DMS53 treated with DMSO at 0.1 percent for 48 hours (cell line): ENCODE measurements around the gene ERVK3-1.
"Not testable (repeated sequence)": the region's sequence is repeated elsewhere in the genome, so short reads cannot be mapped to it uniquely, and the experiment has no call there.

Source experiments
- DNase-seq: peaks from one replicate; lab custom pipeline; 2025; ENCODE audit not compliant: unreplicated experiment; lab: John Stamatoyannopoulos, UW

ERVK3-1 gene

DNA sequence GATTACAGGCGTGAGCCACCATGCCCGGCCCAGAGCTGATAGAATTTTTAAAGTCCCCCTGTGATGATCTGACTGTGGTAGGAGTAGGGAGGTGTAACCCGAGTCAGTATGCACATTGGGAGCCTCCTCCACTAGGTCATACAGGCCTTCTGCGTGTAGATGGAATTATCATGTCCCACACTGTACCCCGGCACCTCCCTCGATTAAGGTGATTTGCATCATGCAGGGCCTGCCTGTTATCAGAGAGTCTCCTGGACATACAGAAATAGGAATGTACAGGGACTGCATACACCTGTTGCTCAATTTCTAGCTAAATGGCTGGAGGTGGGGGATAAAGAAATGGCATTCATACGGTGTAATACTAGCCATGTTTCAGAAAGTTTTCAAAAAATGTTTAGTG is 922 bp upstream of the ERVK3-1 start:
- no peak for DNase-seq

DNA sequence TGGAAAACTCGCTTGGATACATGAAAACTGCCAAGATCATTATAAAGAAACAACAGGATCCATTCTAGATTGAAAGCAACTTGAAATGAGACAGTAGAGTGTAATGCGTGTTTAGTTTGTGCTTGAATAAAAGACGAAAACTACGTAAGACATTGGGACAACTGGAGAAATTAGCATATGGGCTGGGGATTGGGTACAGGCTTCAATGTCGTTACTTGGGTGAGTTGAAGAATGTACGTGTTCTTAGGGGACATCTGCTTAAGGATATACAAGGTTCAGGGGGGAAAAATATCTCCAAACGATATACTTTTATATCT is 471 bp upstream of the ERVK3-1 start:
- DNase-seq, result peak; percentile 74

DNA sequence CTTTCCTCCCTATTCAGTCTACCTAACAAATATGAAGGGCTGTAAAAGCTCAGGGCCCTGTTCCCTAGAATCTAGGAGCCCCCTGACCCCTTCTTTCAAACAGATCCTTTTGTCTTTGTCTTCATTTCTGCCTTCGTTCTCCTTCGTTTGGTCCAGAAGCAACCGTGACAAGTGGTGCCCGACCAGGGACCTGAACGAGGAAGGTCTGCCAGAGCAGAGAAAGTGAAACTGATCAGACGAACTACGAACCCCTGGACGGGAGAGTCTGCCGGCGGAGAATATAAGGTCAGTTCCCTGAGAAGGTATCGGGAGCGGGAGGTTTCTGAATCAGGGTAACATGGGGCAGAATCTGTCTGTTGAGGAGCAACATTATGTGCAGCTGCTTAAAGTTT is 751 bp downstream of the ERVK3-1 start:
- no peak for DNase-seq

DNA sequence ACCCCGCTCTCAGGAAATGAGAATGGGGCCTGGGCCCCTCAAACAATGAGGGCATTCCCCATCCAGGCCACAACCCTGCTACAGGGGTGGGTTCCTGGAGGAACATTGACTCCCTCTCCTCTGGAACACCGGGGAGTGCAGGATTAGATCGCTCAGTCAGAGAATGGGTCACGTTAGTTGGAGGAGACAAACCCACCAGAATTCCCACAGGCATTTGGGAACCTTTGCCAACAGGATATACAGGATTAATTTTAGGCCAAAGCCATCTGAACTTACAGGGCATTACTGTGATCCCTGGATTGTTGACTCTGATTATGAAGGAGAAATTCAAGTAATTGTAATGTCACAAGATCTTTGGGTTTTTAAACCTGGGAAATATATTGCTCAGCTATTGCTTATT is 2.6 kb downstream of the ERVK3-1 start:
- no peak for DNase-seq

DNA sequence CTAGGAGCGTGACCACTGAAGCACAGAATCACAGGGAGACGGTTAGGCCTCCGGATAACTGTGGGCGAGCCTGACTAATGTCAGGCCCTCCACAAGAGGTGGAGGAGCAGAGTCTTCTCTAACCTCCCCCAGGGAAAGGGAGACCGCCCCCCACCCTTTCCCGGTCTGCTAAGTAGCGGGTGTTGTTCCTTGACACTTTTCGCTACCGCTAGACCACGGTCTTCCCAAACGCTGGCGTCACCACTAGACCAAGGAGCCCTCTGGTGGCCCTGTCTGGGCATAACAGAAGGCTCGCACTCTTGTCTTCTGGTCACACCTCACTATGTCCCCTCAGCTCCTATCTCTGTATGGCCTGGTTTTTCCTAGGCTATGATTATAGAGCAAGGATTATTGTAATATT is 5.5 kb downstream of the ERVK3-1 start:
- DNase-seq, result not testable (repeated sequence)

DNA sequence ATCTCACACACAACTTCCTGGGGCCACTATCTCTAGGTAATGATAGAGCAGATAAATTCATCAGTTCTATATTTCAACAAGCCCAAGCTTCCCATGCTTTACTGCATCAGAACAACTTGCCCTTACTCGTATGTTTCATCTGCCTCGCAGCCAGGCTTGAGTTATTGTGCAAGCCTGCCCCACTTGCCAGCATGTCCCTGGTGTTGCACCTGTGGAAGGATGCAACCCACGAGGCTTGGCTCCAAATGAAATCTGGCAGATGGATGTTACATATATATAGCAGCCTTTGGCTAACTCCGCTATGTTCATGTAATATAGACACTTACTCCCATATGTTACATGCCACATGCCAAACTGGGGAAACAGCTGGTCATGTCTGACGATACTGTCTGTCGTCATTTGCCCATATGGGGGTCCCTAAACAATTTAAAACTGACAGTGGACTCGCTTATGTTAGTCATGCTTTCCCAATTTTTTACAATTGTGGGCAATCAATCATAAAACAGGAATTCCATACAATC is 6.2 kb downstream of the ERVK3-1 start:
- DNase-seq, result no peak

DNA sequence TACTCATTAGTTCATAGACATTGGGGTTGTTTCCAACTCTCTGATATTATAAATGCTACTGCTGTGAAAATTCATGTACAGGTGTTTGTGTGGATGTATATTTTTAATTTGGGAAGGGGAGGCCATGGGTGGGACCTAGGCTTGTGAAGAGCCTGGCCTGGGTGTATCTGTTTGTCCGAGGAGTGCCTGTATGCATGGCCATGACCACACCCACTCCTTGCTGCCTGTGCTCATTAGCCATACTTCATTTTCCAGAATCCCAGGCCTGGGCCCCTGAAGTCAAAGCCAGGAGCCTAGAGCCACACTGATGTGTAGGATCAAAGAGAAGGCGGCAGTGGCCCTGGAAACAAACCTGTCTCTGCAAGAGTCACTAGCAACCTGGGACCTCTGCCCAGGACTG is 10.4 kb downstream of the ERVK3-1 start:
- DNase-seq, result no peak

DNA sequence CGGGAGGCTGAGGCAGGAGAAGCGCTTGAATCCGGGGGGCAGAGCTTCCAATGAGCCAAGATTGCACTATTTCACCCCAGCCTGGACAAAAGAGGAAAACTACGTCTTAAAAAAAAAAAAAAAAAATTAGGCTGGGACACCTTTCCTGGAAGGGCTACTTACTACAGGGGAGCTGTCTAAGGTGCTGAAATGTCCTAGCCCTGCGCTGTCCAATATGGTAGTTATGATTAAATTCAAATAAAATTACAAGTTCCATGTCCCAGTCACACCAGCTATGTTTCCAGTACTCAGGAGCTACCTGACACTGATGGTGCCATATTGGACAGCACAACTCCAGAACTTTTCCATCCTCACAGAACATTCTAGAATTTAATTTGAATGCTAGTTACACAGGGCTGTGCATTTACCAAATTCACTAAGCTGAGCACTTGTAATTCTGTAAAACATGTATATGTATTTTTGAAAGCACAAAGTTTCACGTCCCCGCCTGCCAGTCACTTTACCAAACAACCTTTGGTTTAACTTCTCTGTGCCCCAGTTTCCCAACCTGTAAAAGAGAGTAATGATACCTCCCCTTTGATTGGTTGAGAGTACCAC is 12.4 kb downstream of the ERVK3-1 start:
- DNase-seq, result no peak

DNA sequence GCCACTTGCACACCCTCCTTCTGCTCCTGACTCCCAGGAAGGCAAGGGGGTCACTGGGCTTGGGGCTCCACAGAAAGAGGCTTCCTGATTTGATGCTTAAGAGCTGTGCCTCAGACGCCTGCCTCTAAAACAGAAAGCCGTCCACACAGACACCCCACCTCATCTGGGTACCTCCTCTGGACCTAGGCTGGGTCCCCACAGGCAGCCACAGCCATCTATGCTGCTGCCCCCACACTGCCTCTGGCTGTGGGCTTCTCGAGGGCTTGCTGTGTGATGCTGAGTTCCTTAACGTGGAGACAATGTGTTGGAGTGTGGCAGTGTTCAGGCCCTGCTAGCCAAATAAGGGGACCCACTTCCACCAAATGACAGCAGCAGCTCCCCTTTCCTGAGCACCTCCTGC is 13.1 kb downstream of the ERVK3-1 start:
- no peak for DNase-seq

DNA sequence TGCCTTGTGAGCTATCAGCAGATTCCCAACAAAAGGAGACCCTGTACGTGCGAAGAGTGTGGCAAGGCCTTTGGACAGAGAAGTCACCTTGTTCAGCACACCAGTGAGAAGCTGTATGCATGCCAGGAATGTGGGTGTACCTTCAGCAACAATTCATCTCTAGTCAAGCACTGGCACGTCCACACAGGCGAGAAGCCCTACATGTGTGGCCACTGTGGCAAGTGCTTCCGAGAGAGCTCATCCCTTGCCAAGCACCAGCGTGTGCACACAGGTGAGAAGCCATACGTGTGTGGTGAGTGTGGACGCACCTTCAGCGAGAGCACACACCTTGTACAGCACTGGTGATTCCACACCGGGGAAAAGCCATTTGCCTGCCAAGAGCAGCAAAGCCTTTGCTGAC is 14.1 kb downstream of the ERVK3-1 start:
- DNase-seq, result no peak

DNA sequence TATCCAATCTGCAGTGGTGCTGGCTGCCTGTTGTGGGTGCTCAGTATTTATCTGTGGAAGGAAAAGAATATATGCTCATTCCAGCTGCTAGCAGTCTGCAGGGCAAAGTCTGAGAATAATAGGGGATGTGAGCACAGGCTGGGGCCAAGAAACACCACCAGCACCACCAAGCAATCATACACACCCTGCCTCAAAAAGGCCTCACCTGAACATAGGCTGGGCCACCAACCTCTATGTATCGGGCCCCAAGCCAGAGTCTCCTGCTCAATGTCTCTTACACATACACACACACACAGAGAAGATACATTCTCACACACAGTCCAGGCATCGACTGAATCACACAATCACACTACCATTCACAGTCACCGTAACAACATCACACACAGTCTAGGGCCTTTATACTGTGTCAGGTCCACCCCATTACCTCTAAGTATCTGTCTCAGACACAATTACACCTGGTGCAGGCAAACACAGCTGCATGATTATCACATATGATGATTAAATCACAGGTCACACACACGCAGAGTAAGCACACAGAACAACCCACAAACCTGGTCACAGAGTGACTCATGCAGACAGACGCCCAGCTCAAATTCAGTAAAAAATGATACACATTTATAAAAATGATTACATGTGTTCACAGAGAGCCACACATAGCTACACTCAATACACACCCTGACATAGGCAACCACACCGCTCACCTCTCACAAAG is 20.3 kb downstream of the ERVK3-1 start:
- no peak for DNase-seq

DNA sequence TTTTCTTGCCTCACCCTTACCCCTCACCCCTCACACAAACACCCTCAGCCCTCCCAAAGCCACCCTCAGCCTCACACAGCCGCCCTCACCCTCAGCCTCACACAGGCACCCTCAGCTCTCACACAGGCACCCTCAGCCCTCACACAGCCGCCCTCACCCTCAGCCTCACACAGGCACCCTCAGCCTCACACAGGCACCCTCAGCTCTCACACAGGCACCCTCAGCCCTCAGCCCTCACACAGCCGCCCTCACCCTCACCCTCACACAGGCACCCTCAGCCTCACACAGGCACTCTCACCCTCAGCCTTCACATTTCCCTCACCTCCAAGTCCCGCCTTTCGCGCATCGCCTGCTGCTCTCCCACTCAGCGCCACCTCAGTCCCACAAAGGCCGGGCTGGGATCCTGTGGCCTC is 21.3 kb downstream of the ERVK3-1 start:
- no peak for DNase-seq

DNA sequence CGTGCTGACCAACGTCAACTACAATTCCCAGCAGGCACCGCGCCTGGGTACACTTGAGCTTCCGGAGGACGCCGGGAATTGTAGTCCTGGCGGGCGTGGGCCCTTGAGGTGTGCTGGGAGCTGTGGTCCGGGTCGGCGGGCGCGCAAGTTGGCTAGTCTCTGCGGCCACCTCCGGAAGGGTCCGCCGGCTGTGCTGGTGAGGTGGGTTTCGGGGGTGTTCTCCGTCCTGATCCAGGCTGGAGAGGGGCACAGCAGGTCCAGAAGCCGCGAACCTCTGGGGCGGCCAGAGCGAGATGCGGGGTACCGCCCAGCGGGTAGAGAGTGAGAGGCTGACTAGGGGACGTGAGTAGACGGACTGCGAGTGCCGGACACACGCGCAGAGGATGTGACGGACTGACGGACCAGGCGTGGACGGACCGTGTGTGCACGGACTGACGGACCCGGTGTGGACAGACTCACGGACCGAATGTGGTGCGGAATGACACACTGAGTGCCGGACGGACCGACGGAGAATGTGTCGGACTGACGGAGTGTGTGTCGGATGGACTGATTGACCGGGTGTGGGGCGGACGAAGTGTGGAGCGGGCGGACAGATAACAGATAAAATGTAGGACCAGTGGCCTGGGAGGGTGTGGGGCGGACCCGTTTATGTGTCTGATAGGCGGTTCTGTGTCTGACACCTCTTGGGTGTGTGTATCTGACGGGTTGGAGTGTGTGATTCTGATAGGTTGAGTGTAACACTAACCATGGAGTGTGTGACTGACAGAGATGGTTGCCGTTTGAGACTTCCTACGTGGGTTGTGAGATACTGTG is 21.9 kb downstream of the ERVK3-1 start, which contains the start of gene ZSCAN22:
ZSCAN22 (plus strand) TSS at position 81 of the 813 bp plus-strand sequence. CDS start 7,809 bp downstream, outside the sequence.
- DNase-seq, result peak; percentile 84

DNA sequence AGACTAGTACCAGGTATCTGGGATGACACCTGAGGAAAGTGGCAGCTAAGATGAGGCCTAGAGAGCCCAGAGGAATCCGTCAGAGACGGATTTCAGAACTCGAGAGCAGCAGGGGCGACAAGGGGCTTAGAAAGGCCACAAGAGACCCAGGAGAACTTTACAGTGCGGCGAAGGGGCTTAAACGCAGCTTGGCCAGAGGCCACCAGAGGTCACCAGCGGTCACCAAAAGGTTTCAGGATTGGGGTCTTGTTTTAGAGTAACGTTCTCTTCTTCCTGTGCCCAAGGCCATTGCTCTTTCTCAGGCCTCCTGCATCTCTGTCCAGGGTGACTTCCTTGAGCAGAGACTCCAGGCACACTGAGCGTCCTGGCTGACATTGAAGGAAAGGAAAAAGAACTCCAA is 23.8 kb downstream of the ERVK3-1 start:
- DNase-seq, result no peak

DNA sequence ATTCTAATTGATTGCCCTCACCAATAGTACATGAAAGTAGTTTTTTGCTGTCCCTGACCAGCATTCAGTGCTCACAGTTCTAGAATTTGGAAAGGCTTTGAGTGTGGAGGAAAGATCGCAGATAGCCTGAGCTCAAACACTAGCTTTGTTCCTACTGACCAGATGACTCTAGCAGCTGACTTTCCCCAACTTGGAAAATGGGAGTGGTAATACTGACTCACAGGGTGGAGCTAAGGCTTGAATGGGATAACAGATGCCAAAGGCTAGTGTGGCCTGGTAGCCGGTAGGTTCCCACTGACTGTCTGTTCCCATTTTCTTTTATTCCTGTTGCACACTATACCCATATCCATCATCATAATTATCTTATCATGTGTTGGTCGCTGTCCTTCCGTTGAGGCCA is 25.3 kb downstream of the ERVK3-1 start:
- no peak for DNase-seq

DNA sequence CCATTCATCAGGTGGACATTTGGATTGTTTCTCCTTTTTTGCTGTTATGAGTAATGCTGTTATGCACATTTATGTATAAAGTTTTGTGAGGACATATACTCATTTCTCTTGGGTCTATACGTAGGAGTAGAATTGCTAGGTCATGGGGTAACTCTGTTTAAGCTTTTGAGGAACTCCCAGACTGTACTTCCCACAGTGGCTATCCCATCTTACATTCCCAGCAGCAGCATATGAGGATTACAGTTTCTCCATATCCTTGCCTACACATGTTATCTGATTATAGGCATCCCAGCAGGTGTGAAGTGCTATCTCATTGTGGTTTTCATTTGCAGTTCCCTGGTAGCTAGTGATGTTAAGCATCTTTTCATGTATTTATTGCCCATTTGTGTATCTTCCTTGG is 27.5 kb downstream of the ERVK3-1 start:
- DNase-seq, result no peak

DNA sequence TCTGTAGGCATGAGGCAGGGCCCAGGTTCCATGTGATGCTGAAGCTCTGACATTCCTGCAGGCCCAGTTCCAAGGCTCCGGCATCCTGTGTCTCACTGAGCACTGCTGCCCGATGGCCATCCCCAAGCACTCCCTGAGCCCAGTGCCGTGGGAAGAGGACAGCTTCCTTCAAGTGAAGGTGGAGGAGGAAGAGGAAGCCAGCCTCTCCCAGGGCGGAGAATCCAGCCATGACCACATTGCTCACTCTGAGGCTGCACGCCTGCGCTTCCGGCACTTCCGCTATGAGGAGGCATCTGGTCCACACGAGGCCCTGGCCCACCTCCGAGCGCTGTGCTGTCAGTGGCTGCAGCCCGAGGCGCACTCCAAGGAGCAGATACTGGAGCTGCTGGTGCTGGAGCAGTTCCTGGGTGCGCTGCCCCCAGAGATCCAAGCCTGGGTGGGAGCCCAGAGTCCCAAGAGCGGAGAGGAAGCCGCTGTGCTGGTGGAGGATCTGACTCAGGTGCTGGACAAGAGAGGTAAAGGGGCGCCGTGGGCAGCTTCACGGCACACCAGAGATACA is 29.6 kb downstream of the ERVK3-1 start:
- no peak for DNase-seq

DNA sequence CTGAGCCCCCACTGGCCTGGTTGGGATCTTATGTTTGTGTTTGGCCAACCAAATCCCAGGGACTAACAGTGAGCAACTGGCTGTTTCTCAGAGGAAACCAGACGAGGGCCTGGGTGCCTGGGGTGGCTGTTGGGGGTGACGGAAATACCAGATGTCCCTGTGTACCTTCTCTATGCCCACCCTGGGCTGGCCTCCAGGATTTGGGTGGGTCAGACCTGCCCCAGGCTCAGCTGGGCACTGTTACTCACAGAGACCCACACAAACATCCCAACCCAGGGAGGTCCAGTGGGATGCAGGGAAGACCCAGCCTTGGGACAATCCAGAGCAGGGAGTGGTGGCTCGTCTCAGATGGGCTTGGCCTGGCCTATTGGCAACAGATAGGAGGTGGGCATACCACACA is 30.5 kb downstream of the ERVK3-1 start:
- no peak for DNase-seq

DNA sequence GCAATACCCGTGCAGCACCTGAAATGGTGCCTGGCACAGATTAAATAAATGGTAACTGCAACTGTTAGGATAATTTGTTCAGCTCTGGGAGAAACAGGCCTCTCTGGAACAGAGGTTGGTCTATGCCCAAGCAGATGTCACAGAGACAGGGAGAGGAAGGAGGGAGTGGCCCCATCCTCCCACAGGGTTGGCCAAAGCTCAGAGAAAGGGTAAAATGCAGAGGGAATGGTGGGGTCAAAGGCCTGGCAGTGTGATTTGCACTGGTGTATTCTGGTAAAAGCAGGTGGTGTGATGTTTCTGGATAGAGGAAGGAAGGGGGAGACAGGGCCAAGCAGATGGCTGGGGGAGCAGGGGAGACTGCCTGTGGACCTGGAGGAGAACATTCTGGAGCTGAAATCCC is 31.0 kb downstream of the ERVK3-1 start:
- no peak for DNase-seq

DNA sequence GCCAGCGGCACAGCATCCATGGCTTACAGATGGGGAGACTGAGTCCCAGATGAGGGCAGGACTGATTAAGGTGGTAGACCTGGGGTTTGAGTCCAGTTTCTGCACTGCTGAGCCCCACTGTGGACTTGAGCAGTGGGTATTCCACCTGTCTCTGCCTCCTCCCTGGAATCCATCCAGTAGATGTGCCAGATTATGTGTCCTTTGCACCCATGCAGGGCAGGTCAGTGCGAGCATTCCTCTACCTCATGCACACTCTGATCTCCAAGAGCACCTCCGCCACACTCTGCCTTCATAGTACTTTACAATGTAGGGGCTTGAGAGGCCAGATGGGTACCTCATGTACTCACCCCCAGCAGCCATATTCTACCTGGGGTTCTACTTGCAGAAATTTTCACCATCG is 31.6 kb downstream of the ERVK3-1 start:
- DNase-seq, result no peak

DNA sequence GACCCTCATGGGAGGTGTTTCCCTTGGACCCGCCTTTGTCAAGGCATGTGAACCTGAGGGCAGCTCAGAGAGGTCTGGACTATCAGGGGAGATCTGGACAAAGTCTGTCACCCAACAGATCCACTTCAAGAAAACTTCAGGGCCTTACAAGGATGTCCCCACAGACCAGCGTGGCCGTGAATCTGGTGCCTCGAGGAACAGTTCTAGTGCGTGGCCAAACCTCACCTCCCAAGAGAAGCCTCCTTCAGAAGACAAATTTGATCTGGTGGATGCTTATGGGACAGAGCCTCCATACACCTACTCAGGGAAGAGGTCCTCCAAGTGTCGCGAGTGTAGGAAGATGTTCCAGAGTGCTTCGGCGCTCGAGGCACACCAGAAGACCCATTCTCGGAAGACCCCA is 33.2 kb downstream of the ERVK3-1 start:
- no peak for DNase-seq
